Endothelial cell of umbilical vein (primary cell): Measurements from ENCODE around the gene MED13. TPM values are rescaled to one million over a fixed set of nuclear protein-coding genes. Genes with fewer than 3 reads are reported as not detected.
"Not testable (repeated sequence)": the region's sequence is repeated elsewhere in the genome, so short reads cannot be mapped to it uniquely, and the experiment has no call there.

ENCODE experiments used
- BruUV-seq: library from RNA; stranded (reverse); fragments of 400-500 nt; replicated peaks from 2 replicates; lab custom pipeline; 2021; lab: Mats Ljungman, UMichigan
- CTCF ChIA-PET: fragments of 300-600, 350-600 bp; sonication (Branson Sonifier 250); formaldehyde crosslinking; loops from one replicate; lab custom pipeline; 2021; ENCODE audit warnings: antibody characterized with exemption, inconsistent platforms; lab: Charles Lee
- POLR2A ChIA-PET: fragments of 300-600, 350-600 bp; sonication (Branson Sonifier 250); formaldehyde crosslinking; loops from one replicate; lab custom pipeline; 2021; ENCODE audit warnings: antibody characterized with exemption, inconsistent platforms; lab: Charles Lee
- DNase-seq: peaks from one replicate; pipeline ENCODE4 v3.0.0-alpha.2; 2011; ENCODE audit warnings: low read depth, low spot score
- FAIRE-seq: peaks from 2 replicates; lab custom pipeline; 2011; peaks lifted over from hg19 to GRCh38; lab: Jason Lieb, UNC
- H2AFZ ChIP-seq: 2 replicates; pipeline ENCODE4 v1.6.0; 2012; ENCODE audit warnings: low read depth, low read length, control low read depth, inconsistent platforms
- H3K27ac ChIP-seq: 2 replicates; pipeline ENCODE4 v1.5.1; 2011; ENCODE audit warnings: low read depth, mild to moderate bottlenecking, control low read depth, low read length, moderate library complexity; ENCODE audit not compliant: insufficient read depth
- H3K27me3 ChIP-seq, 2 experiments: 2 replicates each; pipeline versions ENCODE4 v1.6.0 to v1.6.1; 2011; ENCODE audit warnings: low read length in 2 of 2, mixed read lengths in 1 of 2; ENCODE audit not compliant: control insufficient read depth in 2 of 2, insufficient read depth in 2 of 2
- H3K36me3 ChIP-seq, 2 experiments: 2 replicates in 1 of 2; 3 replicates in 1 of 2; pipeline ENCODE4 v1.5.1; 2011; ENCODE audit warnings: low read length in 2 of 2, mild to moderate bottlenecking in 1 of 2, moderate library complexity in 1 of 2; ENCODE audit not compliant: control insufficient read depth in 2 of 2, insufficient read depth in 2 of 2; ENCODE audit errors: extremely low read depth in 1 of 2
- H3K4me1 ChIP-seq: 3 replicates; pipeline ENCODE4 v1.5.1; 2011; ENCODE audit warnings: mild to moderate bottlenecking, low read length; ENCODE audit not compliant: control insufficient read depth, insufficient read depth; ENCODE audit errors: extremely low read depth
- H3K4me2 ChIP-seq: 2 replicates; pipeline ENCODE4 v1.6.1; 2011; ENCODE audit warnings: low read length, control low read depth, mixed read lengths; ENCODE audit not compliant: insufficient read depth
- H3K4me3 ChIP-seq, 3 experiments: fragments of 200-600 bp in 1 of 3; sonication (generic), shearing (Covaris generic) in 1 of 3; replicated peaks in 1 of 3; 2 replicates each; pipeline ENCODE4 v1.5.1; 2011 to 2016; ENCODE audit warnings: control low read depth in 3 of 3, low read length in 3 of 3, mild to moderate bottlenecking in 2 of 3, inconsistent platforms in 1 of 3, low read depth in 1 of 3, moderate library complexity in 1 of 3; ENCODE audit not compliant: insufficient read depth in 1 of 3
- H3K79me2 ChIP-seq: 2 replicates; pipeline ENCODE4 v1.6.0; 2012; ENCODE audit warnings: low read length, inconsistent platforms; ENCODE audit not compliant: control insufficient read depth, insufficient read depth
- H3K9ac ChIP-seq: replicated peaks from 2 replicates; pipeline ENCODE3; 2011; ENCODE audit warnings: low read length, control low read depth; ENCODE audit not compliant: insufficient read depth; ENCODE audit errors: extremely low read depth
- H3K9me1 ChIP-seq: replicated peaks from 3 replicates; pipeline ENCODE4 v1.6.0; 2011; ENCODE audit warnings: mild to moderate bottlenecking, low read length; ENCODE audit not compliant: control insufficient read depth, insufficient read depth; ENCODE audit errors: extremely low read depth
- H3K9me3 ChIP-seq: replicated peaks from 2 replicates; pipeline ENCODE4 v1.5.1; 2012; ENCODE audit warnings: low read length, inconsistent platforms; ENCODE audit not compliant: control insufficient read depth, insufficient read depth
- H4K20me1 ChIP-seq: replicated peaks from 2 replicates; pipeline ENCODE3; 2011; ENCODE audit warnings: mild to moderate bottlenecking, low read length; ENCODE audit not compliant: control insufficient read depth, insufficient read depth; ENCODE audit errors: extremely low read depth
- EZH2 ChIP-seq: IDR thresholded peaks from 2 replicates; pipeline ENCODE4 v1.6.1; 2012; ENCODE audit warnings: borderline replicate concordance, low read depth, mild to moderate bottlenecking, moderate library complexity, low read length, inconsistent platforms; ENCODE audit not compliant: severe bottlenecking
- FOS ChIP-seq: IDR thresholded peaks from 2 replicates; pipeline ENCODE4 v1.6.1; 2011; ENCODE audit warnings: mild to moderate bottlenecking, low read length, moderate library complexity, borderline replicate concordance; ENCODE audit not compliant: insufficient read depth
- POLR2AphosphoS5 ChIP-seq: IDR thresholded peaks from 2 replicates; pipeline ENCODE4 v1.6.1; 2012; ENCODE audit warnings: low read depth, mild to moderate bottlenecking, control low read depth, low read length, moderate library complexity; ENCODE audit not compliant: insufficient read depth
- dilution Hi-C: fragments of 300-500 bp; cut with MboI; formaldehyde crosslinking; loops from one replicate; pipeline ENCODE4 v1.15.0; 2019; ENCODE audit warnings: low sequenced_read_pairs; ENCODE audit not compliant: extremely low pct_ligation_motif_present
- intact Hi-C: fragments of 100-400 bp; cut with micrococcal nuclease; formaldehyde crosslinking; loops from one replicate; pipeline ENCODE4 v1.10.0; 2022
- polyA plus RNA-seq, 4 experiments: library from polyadenylated mRNA; depleted of rRNA in 3 of 4; stranded (reverse) in 3 of 4; unstranded in 1 of 4; fragments of >200 nt; gene quantifications; 2 replicates each; pipeline versions ENCODE4 v1.2.1 to v1.2.3, GENCODE V29; 2011 to 2012; ENCODE audit warnings: missing spikeins in 1 of 4
- total RNA-seq: library from RNA; stranded (reverse); gene quantifications from 2 replicates; pipeline ENCODE4 v1.2.3, GENCODE V29; 2021
- TF ChIP-seq, protein P1 (sequence below), 2 donors: IDR thresholded peaks; 1 replicate in 1 of 2; 2 replicates in 1 of 2; pipeline ENCODE4 v1.5.1; 2011; ENCODE audit warnings: low read length in 2 of 2, mild to moderate bottlenecking in 2 of 2, moderate library complexity in 2 of 2, control low read depth in 1 of 2, inconsistent platforms in 1 of 2, low read depth in 1 of 2; ENCODE audit not compliant: insufficient read depth in 1 of 2; ENCODE audit errors: extremely low read depth in 1 of 2

MED13 gene
- total and polyA plus RNA-seq, 2 donors (not counting 3 experiments of a cell fraction or from before 2014, with no cell fraction given) = 11.6 to 49.6 TPM

DNA sequence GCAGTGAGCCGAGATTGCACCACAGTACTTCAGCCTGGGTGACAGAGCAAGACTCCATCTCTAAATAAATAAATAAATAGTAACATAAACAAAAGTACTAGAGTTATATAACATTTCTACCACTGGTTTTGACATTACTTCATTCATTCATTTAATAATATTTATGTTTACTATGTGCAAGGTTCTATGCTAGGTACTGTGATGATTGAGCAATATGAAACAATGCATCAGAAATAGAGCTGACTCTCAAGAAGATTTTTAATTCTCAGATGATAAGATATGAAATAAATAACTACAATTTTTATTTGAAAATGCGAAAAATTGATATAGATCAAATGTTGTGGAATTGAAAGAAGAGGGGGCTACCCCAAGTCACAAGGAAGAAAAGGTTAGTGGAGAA, 8.9 kb upstream of the MED13 start:
- Histone ChIP-seq H3K9me1 (no peaks in the 10 kb centered on the region), H3K4me1 (no peaks in the 10 kb centered on the region), H4K20me1 (no peaks in the 10 kb centered on the region), H3K4me3 (no peak overlapping the region), H2AFZ (no peak overlapping the region), H3K79me2 (no peaks in the 10 kb centered on the region), H3K9me3 (no peaks in the 10 kb centered on the region), H3K4me2 (no peak overlapping the region), H3K27ac (no peak overlapping the region), H3K27me3 (peaks cover 2 to 3% of the 10 kb centered on the region in 2 experiments), H3K9ac (no peak overlapping the region), H3K36me3 (no peaks in the 10 kb centered on the region)
- DNase-seq (no peak), FAIRE-seq (no peak)
- intact Hi-C loops (no loop called here), dilution Hi-C loops (no loop called here)
- CTCF ChIA-PET = no interaction called here
- no peak for TF ChIP-seq FOS
- TF ChIP-seq, protein P1, sequence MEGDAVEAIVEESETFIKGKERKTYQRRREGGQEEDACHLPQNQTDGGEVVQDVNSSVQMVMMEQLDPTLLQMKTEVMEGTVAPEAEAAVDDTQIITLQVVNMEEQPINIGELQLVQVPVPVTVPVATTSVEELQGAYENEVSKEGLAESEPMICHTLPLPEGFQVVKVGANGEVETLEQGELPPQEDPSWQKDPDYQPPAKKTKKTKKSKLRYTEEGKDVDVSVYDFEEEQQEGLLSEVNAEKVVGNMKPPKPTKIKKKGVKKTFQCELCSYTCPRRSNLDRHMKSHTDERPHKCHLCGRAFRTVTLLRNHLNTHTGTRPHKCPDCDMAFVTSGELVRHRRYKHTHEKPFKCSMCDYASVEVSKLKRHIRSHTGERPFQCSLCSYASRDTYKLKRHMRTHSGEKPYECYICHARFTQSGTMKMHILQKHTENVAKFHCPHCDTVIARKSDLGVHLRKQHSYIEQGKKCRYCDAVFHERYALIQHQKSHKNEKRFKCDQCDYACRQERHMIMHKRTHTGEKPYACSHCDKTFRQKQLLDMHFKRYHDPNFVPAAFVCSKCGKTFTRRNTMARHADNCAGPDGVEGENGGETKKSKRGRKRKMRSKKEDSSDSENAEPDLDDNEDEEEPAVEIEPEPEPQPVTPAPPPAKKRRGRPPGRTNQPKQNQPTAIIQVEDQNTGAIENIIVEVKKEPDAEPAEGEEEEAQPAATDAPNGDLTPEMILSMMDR (IDR thresholded peaks at IDR 0.05; ENCODE audit: extremely low read depth in 1 of 2, insufficient read depth in 1 of 2, low read depth in 1 of 2, low read length in 2 of 2) = no peak
- no peak for TF ChIP-seq POLR2AphosphoS5
- TF ChIP-seq EZH2 = no peak
- BruUV-seq = no TSS peak
- POLR2A ChIA-PET = no interaction called here

- H3K27ac ChIP-seq, H4K20me1 ChIP-seq, H3K9me1 ChIP-seq, H3K27me3 ChIP-seq, H3K79me2 ChIP-seq, H3K4me2 ChIP-seq, H3K36me3 ChIP-seq, intact Hi-C loops, dilution Hi-C loops, H3K9ac ChIP-seq, H2AFZ ChIP-seq, BruUV-seq, DNase-seq, FAIRE-seq, H3K4me3 ChIP-seq, H3K4me1 ChIP-seq, H3K9me3 ChIP-seq: not testable (repeated sequence)
- POLR2A ChIA-PET = interaction anchor here (0.6 kb wide), 1 partner anchor 170 kb away, joined by 6 read pairs; no protein-coding TSS in a partner anchor
- CTCF ChIA-PET = interaction anchor here (0.9 kb wide), 1 partner anchor 37 kb away, joined by 3 read pairs; no protein-coding TSS in a partner anchor
Observed at GRCh38 chr17:62072855-62073254, 7.8 kb upstream of the MED13 start.
